AG04449 (cell line): ENCODE results near the gene CRMP1.
"Not testable (repeated sequence)": the region's sequence is repeated elsewhere in the genome, so short reads cannot be mapped to it uniquely, and the experiment has no call there.

Experiments
- CTCF ChIA-PET: fragments of 350-600 bp; formaldehyde crosslinking; extraction: SDS; loops from one replicate; lab custom pipeline; 2021; ENCODE audit warnings: antibody characterized with exemption; lab: Yijun Ruan, JAX
- POLR2A ChIA-PET: fragments of 400-600, 350-600 bp; formaldehyde crosslinking; extraction: SDS; loops from one replicate; lab custom pipeline; 2020; ENCODE audit warnings: antibody characterized with exemption, inconsistent platforms; lab: Yijun Ruan, JAX
- DNase-seq: peaks from one replicate; pipeline ENCODE4 v3.0.0-alpha.2; 2010; ENCODE audit warnings: low read depth, low spot score
- H3K4me3 ChIP-seq: 2 replicates; pipeline ENCODE4 v1.5.1; 2011; ENCODE audit warnings: low read depth, mild to moderate bottlenecking, control low read depth, low read length
- TF ChIP-seq, protein P1 (sequence below): IDR thresholded peaks from one replicate; pipeline ENCODE4 v1.5.1; 2011; ENCODE audit warnings: mild to moderate bottlenecking, moderate library complexity, low read length, control low read depth, inconsistent platforms; ENCODE audit not compliant: insufficient read depth; ENCODE audit errors: missing control alignments

CRMP1 gene

DNA sequence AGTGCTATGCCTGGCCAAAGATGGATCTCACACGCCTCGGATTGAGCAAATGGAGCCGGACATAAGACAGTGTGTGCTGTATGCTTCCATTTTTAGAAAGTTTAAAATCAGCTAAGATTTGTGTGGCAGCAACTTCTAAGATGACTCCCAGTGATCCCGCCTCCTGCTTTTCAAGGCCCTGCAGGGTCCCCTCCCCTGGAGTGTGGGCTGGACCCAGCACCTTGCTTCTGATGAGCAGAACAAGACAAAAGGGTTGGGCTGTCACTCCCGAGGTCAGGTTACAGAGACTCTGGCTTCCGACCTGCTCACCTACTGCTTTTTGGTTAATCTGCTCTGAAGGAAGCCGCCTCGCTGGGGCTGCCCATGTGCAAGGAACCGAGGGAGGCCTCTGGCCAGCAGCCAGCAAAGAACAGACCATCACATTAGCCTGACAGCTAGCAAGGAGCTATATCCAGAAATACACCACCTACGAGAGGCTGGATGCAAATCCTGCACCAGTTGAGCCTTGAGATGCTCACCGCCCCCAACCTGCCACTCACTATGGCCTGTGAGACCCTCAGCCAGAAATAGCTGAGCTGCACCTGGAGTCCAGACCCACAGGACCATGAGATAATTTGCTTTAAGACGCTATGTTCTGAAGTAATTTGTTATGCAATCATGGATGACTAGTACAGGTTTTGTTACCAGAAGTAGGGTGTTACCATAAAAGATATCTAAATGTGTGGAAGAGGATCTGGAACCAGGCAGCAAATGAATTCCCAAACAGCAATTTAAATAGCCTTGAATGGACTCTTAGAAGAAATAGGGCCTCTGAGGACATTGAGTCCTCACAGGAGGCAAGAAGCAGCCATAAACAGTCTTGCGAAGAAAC is 47.6 kb downstream of the CRMP1 start:
- no peak overlapping the region for H3K4me3 ChIP-seq
- POLR2A ChIA-PET: no interaction called here
- CTCF ChIA-PET: no interaction called here
- DNase-seq: no peak
- TF ChIP-seq, protein P1, sequence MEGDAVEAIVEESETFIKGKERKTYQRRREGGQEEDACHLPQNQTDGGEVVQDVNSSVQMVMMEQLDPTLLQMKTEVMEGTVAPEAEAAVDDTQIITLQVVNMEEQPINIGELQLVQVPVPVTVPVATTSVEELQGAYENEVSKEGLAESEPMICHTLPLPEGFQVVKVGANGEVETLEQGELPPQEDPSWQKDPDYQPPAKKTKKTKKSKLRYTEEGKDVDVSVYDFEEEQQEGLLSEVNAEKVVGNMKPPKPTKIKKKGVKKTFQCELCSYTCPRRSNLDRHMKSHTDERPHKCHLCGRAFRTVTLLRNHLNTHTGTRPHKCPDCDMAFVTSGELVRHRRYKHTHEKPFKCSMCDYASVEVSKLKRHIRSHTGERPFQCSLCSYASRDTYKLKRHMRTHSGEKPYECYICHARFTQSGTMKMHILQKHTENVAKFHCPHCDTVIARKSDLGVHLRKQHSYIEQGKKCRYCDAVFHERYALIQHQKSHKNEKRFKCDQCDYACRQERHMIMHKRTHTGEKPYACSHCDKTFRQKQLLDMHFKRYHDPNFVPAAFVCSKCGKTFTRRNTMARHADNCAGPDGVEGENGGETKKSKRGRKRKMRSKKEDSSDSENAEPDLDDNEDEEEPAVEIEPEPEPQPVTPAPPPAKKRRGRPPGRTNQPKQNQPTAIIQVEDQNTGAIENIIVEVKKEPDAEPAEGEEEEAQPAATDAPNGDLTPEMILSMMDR: no peak

DNA sequence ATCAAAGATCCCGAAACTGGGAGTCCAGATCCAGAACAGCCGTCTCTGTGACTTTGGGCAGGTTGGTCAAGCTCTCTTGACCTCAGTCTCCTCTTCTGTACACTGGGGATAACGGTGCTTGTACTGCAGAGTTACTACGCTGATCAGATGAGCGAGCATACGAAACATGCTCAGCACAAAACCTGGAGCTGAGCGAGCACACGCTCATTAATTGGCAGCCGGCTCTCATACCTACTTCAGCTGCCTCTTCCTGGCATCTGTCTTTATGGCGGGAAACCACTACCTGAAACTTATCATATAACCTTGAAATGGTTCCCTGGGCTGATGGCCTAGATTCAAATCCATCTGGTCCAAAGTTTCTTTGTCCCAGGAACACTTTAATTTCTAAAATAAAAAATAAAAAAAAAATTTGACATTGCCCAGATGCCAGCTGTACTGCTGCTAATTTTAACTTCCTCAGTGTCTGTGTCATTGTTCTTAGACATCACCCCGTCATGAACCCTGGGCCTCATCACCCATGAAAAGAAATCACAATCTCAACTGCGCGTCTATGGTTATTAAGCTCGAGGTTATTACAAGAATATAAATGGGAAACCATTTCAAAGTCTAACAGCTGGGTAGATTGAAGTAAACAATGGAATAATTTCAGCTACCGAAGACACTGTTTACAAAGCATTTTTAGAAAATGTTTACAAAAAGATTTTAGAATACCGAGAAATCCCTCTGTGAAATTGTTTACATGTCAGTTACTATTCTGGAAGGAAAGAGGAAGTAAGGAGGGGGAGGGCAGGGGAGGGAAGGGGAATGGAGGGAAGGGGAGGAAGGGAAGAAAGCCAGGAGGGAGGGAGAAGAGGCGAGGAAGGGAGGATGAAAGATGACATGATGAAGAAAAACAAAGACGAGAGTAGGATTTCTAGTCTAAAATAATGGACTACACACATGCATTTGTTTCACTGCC is 49.0 kb downstream of the CRMP1 start:
- H3K4me3 ChIP-seq: no peak overlapping the region
- DNase-seq: no peak
- ChIA-PET POLR2A (no interaction called here), CTCF (interaction anchor here (0.9 to 1.7 kb wide), 2 partner anchors 13 to 30 kb away, joined by 4 to 5 read pairs; no protein-coding TSS in a partner anchor)
- TF ChIP-seq, protein P1: no peak

DNA sequence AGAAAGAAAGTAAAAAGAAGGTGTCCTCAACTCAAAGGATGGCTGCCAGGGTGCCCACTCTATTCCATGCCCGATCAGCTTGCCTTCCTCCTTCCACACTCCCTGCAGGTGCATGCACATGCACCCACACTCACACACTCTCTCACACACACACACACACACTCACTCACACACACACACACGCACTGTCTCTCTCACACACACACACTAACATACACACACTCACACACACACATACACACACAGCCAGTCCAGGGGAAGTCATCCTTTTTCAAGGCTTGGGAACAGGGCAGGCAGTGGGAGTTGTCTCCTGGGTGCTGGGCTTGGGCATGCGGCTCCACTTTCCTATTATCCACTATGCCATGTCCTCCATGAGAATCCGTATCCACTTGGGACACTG is 50.4 kb downstream of the CRMP1 start:
- ChIA-PET CTCF (interaction anchor here (1.7 kb wide), 1 partner anchor 29 kb away, joined by 5 read pairs; no protein-coding TSS in a partner anchor), POLR2A (no interaction called here)
- TF ChIP-seq, protein P1: no peak
- no peak for DNase-seq
- no peak overlapping the region for H3K4me3 ChIP-seq

DNA sequence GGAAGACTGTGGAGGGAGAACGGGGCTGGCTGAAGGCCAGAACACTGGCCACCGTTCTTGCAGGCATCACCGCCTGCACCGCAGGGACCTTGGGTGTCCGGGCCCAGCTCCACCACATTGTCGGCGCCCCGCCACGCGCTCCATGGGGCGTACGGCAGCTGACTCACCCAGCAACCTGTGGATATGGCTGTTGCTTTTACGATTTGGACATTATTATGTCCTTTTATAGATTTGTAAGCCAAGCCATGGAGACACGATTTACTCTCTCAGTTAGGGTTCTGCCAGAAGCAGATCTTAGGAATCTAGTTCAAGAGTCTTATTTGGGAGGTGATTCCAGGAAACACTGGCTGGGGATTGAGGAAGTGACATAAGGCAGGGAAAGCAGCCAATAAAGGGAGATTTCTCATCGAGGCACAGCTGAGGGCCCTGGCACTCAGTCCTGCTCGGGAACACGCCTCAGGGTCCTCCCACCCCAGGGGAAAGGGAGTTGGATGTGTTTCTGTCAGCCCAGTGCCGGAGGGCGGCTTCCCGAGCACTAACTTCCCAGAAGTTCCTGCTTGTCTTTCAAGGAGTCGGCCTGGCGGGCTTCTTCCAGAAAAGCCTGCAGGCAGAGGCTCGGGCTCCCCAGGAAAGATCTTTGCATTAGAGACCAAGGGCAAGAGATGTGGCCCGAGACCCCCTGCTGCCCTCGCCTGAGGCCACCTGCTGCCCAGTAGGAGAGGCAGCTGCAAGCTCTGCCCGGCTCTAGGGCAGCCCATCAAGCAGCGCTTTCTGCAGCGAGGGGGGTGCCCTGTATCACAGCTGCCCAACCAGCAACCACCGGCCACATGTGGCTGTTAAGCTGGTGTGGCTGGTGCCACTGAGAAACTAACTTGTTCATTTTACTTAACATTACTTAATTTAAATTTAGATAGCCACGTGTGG is 52.9 kb downstream of the CRMP1 start:
- CTCF ChIA-PET: no interaction called here
- POLR2A ChIA-PET: no interaction called here
- TF ChIP-seq, protein P1: no peak
- no peak overlapping the region for H3K4me3 ChIP-seq
- no peak for DNase-seq

DNA sequence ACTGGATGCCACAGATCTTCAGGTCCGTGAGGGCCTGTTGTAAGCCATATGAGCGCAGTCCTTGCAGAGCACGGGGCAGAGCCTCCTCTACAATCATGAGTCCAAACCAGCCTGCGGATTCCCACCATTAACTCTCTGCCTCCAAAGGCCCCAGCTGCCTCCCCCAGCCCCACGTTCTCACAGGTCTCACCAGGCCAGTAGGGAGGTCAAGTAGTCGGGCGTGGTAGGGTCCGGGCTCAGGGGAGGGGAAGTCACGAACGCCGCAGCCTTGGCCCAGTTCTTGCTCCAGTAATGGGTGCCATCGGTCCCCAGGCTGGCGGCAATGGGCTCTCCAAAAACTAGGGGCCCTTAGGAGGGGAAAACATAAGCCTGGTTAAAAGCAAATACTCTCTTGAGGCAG is 53.6 kb downstream of the CRMP1 start:
- POLR2A ChIA-PET: no interaction called here
- no peak overlapping the region for H3K4me3 ChIP-seq
- no peak for DNase-seq
- CTCF ChIA-PET: no interaction called here
- TF ChIP-seq, protein P1: no peak

DNA sequence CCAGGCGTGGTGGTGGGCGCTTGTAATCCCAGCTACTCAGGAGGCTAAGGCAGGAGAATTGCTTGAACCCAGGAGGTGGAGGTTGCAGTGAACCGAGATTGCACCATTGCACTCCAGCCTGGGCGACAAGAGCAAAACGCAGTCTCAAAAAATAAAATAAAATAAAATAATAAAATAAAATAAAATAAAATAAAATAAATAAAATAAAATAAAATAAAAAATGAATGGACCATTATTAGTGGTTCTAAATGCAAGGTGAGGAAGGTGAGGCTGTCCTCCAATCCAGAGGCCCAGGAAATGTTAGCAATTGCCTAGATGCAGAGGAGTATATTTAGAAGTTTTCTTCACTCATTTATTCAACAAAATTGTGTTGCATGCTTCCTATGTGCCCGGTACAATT is 55.4 kb downstream of the CRMP1 start:
- POLR2A ChIA-PET, CTCF ChIA-PET: not testable (repeated sequence)

More for the DNA sequence above, 55.4 kb downstream of the CRMP1 start:
- H3K4me3 ChIP-seq, DNase-seq: not testable (repeated sequence)
